GM19025 (cell line): Measurements from ENCODE around the gene CTNND2.

Experiments used
- ATAC-seq: cut with Tn5 transposase; IDR thresholded peaks from one replicate; pipeline ENCODE4 v1.9.1; 2021; ENCODE audit warnings: mild to moderate bottlenecking, low read depth, moderate library complexity; ENCODE audit not compliant: unreplicated experiment

CTNND2 gene

GRCh38 chr5:11602298-11602697 lies 301.9 kb downstream of the CTNND2 start:
- ATAC-seq, result no peak

GRCh38 chr5:11599499-11599898 lies 304.7 kb downstream of the CTNND2 start:
- no peak for ATAC-seq

- no peak for ATAC-seq
These were observed 307.6 kb downstream of the CTNND2 start for GRCh38 chr5:11596657-11597071.

GRCh38 chr5:11596185-11596584 lies 308.1 kb downstream of the CTNND2 start:
- no peak for ATAC-seq

- no peak for ATAC-seq
These were observed 309.2 kb downstream of the CTNND2 start for GRCh38 chr5:11595045-11595444.

GRCh38 chr5:11594021-11594420 lies 310.2 kb downstream of the CTNND2 start:
- no peak for ATAC-seq

GRCh38 chr5:11590475-11590874 lies 313.8 kb downstream of the CTNND2 start:
- ATAC-seq, result no peak

GRCh38 chr5:11588803-11589202 lies 315.4 kb downstream of the CTNND2 start:
- no peak for ATAC-seq

- no peak for ATAC-seq
These were observed 320.2 kb downstream of the CTNND2 start for GRCh38 chr5:11584017-11584416.

GRCh38 chr5:11579351-11579750 lies 324.9 kb downstream of the CTNND2 start:
- ATAC-seq, result no peak

GRCh38 chr5:11574787-11575186 lies 329.5 kb downstream of the CTNND2 start:
- ATAC-seq, result no peak

- no peak for ATAC-seq
These were observed 330.9 kb downstream of the CTNND2 start for GRCh38 chr5:11573140-11573992.

- ATAC-seq, result no peak
These were observed 339.5 kb downstream of the CTNND2 start for GRCh38 chr5:11564706-11565105.

GRCh38 chr5:11563822-11564221 lies 340.4 kb downstream of the CTNND2 start:
- ATAC-seq, result no peak

GRCh38 chr5:11560915-11561697 lies 343.1 kb downstream of the CTNND2 start:
- ATAC-seq, result no peak

- ATAC-seq, result no peak
These were observed 347.2 kb downstream of the CTNND2 start for GRCh38 chr5:11557063-11557462.

- no peak for ATAC-seq
These were observed 349.1 kb downstream of the CTNND2 start for GRCh38 chr5:11555171-11555570.

GRCh38 chr5:11547730-11548129 lies 356.5 kb downstream of the CTNND2 start:
- ATAC-seq, result no peak

GRCh38 chr5:11547140-11547539 lies 357.1 kb downstream of the CTNND2 start:
- ATAC-seq, result no peak

GRCh38 chr5:11540112-11540511 lies 364.1 kb downstream of the CTNND2 start:
- ATAC-seq, result no peak

- no peak for ATAC-seq
These were observed 372.3 kb downstream of the CTNND2 start for GRCh38 chr5:11531811-11532555.
